Left kidney (tissue), 8 donors: Measurements from ENCODE around the gene SH3BGR. TPM values are rescaled to one million over a fixed set of nuclear protein-coding genes. Genes with fewer than 3 reads are reported as not detected.
"Not testable (repeated sequence)": the region's sequence is repeated elsewhere in the genome, so short reads cannot be mapped to it uniquely, and the experiment has no call there.

ENCODE experiments used
- DNase-seq: peaks from one replicate; pipeline ENCODE4 v3.0.0-alpha.2; 2013
- long read RNA-seq, 8 donors: transcript quantifications; one replicate each; lab custom pipeline, GENCODE V29; 2026
- polyA plus RNA-seq: library from polyadenylated mRNA; unstranded; fragments of 120-200 nt; gene quantifications from one replicate; pipeline ENCODE4 v1.2.1, GENCODE V29; 2013; ENCODE audit not compliant: insufficient read length

The SH3BGR gene
- polyA plus RNA-seq = 4.3 TPM
- long read RNA-seq, donor 1 = 0 reads
- long read RNA-seq, donor 2 = 0 reads
- long read RNA-seq, donor 3, partial matches to known transcripts = 0 of 1 reads
- long read RNA-seq, donor 3, other reads (novel, unspliced or antisense) = 0 of 1 reads
- long read RNA-seq, donor 4 = 0 reads
- long read RNA-seq, donor 5, partial matches to known transcripts = 0 of 5 reads
- long read RNA-seq, donor 5, other reads (novel, unspliced or antisense) = 0 of 5 reads
- long read RNA-seq, donor 6 = 0 reads
- long read RNA-seq, donor 7 = 0 reads
- long read RNA-seq, donor 8 = 0 reads

GRCh38 chr21:39451332-39452206, at the start of gene SH3BGR:
Gene SH3BGR, plus strand, starts transcription at chr21:39451970. Its CDS starts 127 bp downstream, at chr21:39452097.
- DNase-seq = no peak

DNA sequence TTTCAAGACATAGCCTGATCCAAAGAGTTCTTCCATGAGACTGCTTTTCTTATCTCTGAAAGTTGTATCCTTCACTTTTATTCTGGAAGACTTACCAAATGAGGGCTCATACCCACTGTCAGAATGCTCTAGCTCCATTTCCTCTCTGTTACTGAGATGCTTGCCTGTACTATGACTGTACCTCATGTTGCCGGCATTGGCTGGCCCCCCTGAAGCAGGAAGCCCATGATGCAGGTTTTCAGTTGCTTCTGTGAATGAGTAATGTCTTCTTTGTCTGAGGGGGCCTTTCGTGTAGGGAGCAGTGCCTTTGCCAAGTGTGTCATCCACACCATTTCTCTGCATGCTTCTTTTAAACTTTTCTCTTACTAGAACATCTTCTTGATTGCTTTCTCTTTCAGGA, 45.7 kb upstream of the SH3BGR start:
- DNase-seq = no peak

DNA sequence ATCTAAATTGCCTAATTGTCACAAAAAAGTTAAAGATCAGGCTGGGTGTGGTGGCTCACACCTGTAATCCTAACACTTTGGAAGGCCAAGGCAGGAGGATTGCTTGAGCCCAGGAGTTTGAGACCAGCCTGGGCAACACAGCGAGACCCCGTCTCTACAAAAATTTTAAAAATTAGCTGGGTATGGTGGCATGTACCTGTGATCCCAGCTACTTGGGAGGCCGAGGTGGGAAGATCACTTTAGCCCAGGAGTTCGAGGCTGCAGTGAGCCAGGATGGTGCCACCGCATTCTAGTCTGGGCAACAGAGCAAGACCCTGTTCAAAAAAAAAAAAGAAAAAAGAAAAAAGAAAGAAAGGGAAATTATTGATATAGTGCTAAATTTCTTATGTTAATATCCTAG, 32.6 kb upstream of the SH3BGR start:
- DNase-seq = not testable (repeated sequence)

DNA sequence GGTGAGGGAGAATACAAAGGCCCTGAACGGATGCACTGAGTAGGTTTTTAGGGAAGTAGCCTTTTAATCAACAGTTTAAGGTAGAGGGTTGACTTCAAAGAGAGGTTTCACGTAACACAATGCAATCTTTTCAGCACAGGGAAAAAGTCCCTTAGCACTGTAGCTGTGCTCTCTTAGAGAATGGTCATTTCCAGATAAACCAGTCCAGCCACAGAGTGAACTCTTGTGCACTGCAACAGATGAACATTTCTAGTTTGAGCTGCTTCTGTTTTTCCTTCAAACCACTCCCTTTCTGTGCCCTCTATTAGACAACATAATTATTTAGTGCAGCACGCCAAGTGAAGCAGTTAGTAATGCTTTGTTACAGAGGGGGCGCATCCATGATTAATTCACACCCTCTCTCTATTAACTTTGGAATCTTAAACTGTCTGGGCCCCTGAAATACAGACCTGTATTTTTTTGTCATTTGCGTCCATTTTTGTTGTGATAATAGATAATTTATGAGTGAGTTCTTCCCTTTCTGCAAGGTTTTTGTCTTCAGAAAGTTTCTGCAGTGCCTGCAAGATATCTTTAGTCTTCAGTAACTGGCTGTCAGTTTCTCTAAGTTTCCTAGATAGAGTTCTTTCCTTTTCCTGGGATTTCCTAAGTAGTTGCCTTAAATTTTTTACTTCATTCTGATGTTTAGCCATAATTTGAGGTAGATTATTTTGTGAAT, 29.1 kb upstream of the SH3BGR start:
- no peak for DNase-seq

DNA sequence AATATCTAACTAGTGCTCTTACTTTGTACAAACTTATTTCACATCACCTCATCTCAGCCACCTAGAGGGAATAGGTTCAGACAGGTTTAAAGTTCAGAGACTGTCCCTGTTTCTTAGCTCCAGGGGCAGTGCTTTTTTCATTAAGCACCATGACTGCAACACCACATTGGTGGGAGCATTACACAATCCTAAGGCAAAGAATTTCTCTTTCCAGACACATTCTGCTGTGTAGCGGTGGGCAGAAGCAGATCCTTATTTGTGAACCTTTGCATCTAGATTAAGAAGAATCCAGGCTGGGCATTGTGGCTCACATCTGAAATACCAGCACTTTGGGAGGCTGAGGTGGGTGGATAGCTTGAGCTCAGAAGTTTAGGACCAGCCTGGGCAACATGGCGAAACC, 22.3 kb upstream of the SH3BGR start:
- DNase-seq = no peak

DNA sequence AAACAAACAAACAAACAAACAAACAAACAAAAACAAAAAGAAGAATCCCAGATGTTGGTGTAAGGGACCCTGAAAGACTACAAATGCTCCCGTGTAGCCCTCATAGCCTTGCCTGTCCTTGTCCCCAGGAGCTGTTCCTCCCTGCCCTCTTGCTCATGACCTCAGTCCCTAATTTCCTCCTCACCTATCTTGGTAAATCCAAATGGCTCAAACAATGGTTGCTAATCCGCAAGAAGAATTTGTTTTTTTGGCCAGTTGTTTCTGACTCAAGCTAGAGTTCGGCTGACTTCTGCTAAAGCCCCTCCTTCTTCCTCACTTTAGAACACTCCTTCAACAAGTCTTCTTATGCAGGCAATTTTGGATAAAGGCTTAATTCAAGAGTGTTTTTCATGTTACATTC, 21.8 kb upstream of the SH3BGR start:
- DNase-seq = no peak

GRCh38 chr21:39430457-39430856, 21.3 kb upstream of the SH3BGR start:
- no peak for DNase-seq

DNA sequence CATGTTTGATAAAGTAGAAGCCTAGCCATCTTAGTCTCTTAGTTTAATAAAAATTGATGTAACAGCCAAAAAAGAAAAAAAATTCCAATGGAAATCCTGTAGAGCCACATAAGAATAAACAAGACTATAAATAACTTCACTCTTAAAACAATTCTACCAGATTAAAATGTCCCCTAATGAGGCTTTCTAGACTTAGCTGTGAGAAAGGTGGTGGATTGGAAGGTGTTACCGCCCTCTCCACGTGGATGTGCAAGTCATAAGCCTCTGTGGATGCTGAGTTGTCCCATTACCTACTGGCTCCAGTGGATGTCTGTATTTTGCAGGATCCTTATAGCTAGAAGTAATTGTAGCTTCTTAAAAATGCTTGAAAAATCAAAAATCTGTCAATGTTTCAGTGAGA, 20.8 kb upstream of the SH3BGR start:
- DNase-seq = no peak

DNA sequence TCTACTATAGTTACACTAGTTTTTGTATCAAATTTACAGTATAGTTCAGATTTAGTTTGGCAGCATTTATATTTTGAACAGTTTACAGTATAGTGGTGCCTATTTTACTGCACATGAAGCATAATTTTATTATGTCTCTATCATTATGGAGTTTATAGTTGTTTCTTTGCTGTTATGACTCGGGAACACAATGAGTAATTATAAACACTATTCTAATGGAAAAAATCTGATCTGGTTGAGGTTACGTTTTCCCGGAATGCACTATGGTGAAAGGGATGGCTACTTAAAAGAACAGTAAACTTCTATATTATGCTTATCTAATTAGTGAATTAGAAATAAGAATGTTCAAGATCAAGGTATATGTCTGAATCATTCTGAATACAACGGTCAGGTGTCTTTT, 16.8 kb upstream of the SH3BGR start:
- no peak for DNase-seq

- no peak for DNase-seq
Measured at GRCh38 chr21:39439232-39439631, 12.5 kb upstream of the SH3BGR start.

DNA sequence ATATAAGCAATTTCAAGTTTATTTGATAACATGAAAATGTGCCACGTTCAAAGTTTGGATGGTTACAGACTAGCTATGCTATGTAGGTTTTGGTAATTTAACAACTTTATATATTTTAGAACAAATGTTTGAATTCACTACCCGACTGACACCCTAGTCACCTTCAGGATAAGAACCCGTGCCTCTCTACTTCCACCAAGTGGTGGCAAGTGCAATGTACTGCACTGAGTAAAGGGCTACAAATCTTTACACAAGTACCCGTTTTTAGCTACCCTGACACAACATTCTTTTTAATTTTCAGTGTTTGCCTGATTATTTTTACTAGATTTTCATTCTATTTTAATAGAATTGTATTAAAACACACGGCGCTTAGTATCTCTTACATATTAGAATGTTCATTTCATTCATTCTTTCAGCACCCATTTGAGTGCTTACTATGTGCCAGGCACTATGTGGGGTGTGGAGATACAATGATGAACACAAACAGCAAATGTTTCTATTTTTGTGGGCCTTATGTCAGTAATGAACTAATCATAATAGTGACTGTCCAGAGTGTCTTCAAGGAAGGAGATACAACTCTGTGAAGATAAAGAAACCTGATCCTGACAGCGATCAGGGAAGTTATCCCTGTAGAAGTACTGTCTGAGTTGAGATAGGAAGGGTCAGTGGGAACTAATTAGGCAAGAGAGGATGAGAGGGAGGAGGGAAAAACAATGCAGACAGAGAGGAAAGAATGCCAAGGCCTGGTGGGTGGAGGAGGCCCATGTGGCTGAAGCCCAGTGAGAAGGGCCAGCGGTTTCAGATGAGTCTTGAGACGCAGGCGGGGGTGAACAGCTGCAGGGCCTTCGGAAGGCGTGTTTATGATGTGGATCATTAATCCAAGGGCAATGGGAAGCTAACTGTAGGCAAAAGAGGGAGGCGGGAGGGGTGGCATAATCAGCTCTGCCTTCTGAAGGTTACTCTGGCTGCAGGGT, 10.0 kb upstream of the SH3BGR start:
- no peak for DNase-seq

- DNase-seq = no peak
Measured at GRCh38 chr21:39444421-39445180, 7.2 kb upstream of the SH3BGR start.

- peak; percentile 91 for DNase-seq
Measured at GRCh38 chr21:39445321-39446269, 6.2 kb upstream of the SH3BGR start, which contains the start of gene LCA5L. Gene LCA5L, minus strand, starts transcription at chr21:39445778. Its CDS starts 17,285 bp downstream, at chr21:39428493.

DNA sequence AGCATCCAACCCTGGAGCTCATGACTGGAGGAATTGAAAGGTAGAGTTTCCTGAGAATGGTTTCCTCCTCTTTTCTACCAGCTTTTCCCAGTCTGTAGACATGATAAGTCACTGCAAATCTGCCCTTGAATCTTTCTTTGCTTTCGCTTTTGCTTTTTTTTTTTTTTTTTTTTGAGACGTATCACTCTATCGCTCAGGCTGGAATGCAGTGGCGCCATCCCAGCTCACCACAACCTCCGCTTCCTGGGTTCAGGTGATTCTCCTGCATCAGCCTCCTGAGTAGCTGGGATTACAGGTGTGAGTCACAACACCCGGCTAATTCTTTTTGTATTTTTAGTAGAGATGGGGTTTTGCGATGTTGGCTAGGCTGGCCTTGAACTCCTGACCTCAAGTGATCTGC, 4.5 kb upstream of the SH3BGR start:
- DNase-seq = no peak

DNA sequence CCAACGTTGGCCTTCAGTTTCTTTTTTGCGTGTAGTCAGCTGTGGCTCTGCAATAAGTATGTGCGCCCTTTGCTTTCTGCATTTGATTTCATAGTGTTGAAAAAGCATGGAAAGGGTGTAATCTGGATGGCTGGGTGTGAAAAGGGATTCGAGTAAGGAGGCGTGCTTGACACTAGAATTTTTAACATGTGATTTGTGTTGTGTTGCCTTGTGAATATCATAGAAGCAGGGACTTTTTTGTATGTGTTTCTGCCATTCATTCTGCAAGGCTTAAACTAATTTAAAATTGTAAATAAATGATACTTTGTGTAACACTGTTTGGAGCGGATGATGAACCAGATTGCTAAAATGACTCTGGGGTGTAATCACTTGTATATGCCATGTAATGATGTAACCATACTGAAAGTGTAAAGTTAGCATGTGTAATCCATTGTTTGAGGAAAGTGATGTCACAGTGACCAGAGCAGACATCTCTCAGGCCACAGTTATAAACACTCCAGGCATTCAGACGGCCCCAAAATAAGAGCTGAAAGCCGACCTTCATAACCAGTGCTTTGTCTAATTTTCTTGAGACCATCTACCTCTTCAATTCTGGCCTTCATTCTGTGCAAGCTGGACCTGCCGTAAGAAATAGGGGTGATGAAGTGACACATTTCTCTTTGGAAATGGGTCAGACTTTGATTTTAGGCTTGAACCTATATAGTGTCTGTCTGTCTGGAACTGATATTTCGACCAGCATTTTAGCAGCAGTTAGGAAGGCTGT, 618 bp downstream of the SH3BGR start:
- no peak for DNase-seq

- no peak for DNase-seq
Measured at GRCh38 chr21:39452970-39453342, 1.2 kb downstream of the SH3BGR start.

- no peak for DNase-seq
Measured at GRCh38 chr21:39453571-39454179, 1.9 kb downstream of the SH3BGR start.

- no peak for DNase-seq
Measured at GRCh38 chr21:39454949-39455668, 3.3 kb downstream of the SH3BGR start.
